Activated naive CD4-positive, alpha-beta T cell treated with Interleukin-2 at 50 U/mL for 16 hours (primary cell): ENCODE results near the gene RAF1.

Source experiments
- DNase-seq: peaks from one replicate; pipeline ENCODE4 v3.0.0-alpha.2; 2020

Gene RAF1

GRCh38 chr3:12588039-12589009 lies 75.6 kb downstream of the RAF1 start:
- no peak for DNase-seq

- DNase-seq: no peak
Observed at GRCh38 chr3:12586403-12586802, 77.5 kb downstream of the RAF1 start.

DNA sequence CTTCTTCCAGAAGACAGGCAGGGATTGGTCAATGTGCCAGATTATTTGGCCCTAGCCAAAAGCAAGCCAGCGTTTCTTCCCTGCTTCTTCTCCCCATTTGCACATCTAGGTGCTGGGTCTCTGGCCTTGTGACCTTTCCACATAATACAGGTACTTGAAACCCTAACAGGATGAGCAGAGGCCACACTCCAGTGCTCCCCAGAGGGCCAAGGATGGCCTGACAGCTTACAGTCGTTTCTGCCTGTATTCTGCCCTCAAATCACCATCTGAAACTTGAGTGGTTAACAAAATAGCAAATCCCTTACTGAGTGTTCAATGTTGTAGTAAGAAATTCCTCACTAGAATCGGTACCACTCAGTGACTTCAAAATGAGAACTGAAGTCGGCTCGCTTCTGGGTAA lies 77.9 kb downstream of the RAF1 start:
- no peak for DNase-seq

GRCh38 chr3:12585181-12585580 lies 78.7 kb downstream of the RAF1 start:
- no peak for DNase-seq

DNA sequence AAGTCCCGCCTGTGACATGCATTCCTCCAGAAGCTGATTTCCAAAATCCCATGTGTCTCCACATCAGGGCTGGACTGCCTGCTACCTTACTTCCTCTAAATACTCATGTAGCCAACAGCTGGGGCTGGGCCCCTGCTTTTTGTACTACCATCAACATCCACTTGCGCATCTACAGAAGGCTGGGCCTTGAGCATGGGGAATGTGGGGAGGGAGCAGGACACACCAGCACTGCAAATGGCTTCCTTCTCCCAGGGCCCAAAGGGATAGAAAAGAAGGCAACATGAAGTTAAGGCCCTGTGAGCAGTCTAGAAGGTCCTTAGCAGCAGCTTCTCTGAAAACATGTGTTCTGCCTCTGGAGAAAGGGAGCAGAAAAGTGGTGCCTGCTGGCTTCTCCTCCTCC lies 79.8 kb downstream of the RAF1 start:
- DNase-seq: no peak

GRCh38 chr3:12583280-12583679 lies 80.6 kb downstream of the RAF1 start:
- DNase-seq: no peak

DNA sequence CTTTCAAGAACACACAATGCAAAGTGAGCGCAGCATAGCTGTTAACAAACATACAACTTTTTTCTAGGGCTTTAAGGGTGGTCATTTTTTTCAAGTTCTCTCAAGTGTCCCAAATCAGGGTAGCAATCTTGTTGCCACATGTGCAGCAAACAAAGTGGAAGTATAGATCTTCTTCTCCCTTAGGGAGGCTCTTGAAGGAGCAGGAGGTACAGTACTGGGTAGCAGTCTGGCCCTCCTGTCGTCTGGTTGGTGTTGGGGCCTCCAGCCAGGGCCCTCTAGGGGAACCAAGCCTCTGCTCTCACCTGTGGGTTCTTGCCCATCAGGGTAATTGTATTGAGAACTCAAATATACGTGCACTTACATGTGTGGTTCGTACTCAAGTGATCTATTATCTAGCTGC lies 81.2 kb downstream of the RAF1 start:
- DNase-seq: no peak

GRCh38 chr3:12579905-12580304 lies 84.0 kb downstream of the RAF1 start:
- DNase-seq: no peak

- DNase-seq: no peak
Observed at GRCh38 chr3:12579456-12579855, 84.5 kb downstream of the RAF1 start.

- DNase-seq: no peak
Observed at GRCh38 chr3:12578742-12579141, 85.2 kb downstream of the RAF1 start.

- DNase-seq: no peak
Observed at GRCh38 chr3:12577379-12577778, 86.5 kb downstream of the RAF1 start.

DNA sequence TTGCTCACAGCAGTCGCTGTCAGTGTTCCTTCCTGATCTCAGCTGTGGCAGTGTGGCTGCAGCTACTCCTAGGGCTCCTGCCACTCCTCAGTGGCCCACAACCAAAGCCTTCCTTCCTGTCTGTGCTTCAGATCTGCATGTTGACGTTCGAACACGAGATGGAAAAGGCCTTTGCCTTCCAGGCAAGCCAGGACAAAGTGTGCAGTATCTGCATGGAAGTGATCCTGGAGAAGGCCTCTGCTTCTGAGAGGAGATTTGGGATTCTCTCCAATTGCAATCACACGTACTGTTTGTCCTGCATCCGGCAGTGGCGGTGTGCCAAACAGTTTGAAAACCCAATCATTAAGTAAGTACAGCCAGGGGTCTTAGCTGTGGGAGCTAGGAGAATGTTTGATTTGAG lies 89.3 kb downstream of the RAF1 start:
- no peak for DNase-seq

DNA sequence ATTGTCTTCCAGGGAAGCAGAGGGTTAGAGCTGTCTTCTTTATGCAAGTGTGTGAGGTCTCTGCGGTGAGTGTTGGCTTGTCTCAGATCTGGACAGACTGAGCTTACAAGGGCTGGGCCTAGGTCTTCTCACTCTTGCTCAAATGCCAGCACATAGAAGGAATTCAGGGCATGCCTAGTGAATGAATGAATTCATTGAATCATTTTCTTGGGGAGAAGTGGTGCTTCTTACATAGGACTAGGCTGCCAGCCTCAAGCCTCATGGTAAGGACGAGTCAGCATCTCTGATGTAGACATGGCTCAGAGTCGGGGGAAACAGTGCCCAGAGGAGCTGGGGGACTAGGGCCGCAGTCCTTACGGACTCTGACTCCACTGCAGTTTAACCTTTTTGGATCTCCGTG lies 89.8 kb downstream of the RAF1 start:
- no peak for DNase-seq

DNA sequence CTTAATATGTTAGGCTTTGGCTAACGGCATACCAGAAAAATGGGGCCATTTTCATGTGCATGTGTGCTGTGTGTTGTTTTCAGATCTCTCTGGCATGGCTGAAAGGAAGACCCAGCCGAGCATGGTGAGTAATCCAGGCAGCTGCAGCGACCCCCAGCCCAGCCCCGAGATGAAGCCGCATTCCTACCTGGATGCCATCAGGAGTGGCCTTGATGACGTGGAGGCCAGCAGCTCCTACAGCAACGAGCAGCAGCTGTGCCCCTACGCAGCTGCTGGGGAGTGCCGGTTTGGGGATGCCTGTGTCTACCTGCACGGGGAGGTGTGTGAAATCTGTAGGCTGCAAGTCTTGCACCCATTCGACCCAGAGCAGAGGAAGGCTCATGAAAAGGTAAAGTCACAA lies 91.9 kb downstream of the RAF1 start:
- DNase-seq: no peak

- no peak for DNase-seq
Observed at GRCh38 chr3:12569836-12570235, 94.1 kb downstream of the RAF1 start.

GRCh38 chr3:12568747-12569146 lies 95.2 kb downstream of the RAF1 start:
- DNase-seq: no peak

GRCh38 chr3:12566976-12567375 lies 96.9 kb downstream of the RAF1 start:
- no peak for DNase-seq

DNA sequence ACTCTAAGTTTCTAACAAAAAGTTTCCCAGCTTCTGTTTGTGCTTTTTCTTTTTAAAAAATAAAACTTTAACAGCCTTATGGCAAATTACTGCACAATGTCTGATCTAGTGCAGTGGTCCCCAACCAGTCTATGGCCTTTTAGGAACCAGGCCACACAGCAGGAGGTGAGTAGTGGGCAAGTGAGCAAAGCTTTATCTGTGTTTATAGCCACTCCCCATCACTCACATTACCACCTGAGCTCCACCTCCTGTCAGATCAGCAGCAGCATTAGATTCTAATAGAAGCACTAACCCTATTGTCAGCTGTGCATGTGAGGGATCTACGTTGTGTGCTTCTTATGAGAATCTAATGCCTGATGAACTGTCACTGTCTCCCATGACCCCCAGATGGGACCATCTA lies 101.5 kb downstream of the RAF1 start:
- no peak for DNase-seq

- no peak for DNase-seq
Observed at GRCh38 chr3:12561397-12561796, 102.5 kb downstream of the RAF1 start.

- no peak for DNase-seq
Observed at GRCh38 chr3:12560505-12561190, 103.3 kb downstream of the RAF1 start.

GRCh38 chr3:12559520-12559919 lies 104.4 kb downstream of the RAF1 start:
- no peak for DNase-seq

DNA sequence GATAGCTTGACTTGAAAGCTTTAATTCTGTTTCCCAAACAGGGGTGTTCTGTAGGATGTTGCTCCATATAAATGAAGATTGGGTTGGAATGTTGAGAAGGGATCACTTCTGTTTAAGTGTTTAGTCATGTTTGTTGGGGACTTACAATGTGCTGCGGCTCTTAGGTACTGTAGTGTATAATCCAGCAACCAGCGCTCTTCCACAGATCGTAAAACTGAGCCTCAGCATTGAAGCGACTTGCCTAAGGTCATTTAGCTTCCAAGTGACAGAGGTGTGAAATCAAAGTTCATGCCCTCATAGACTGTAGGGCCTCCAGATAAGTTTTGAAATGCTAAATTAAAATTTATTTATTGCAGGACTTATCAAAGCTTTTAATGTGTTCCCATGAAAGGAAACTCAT lies 105.2 kb downstream of the RAF1 start:
- DNase-seq: no peak

- no peak for DNase-seq
Observed at GRCh38 chr3:12557473-12558100, 106.3 kb downstream of the RAF1 start.
